Lung (tissue), 12 donors: ENCODE data around the gene KRT78. TPM values are rescaled to one million over a fixed set of nuclear protein-coding genes. Genes with fewer than 3 reads are reported as not detected.

Source experiments
- ATAC-seq: fragments of 200-7000 bp; cut with Tn5 transposase; one replicate; pipeline ENCODE4 v1.9.1; 2020; ENCODE audit warnings: moderate number of reproducible peaks; ENCODE audit not compliant: insufficient read depth, low FRiP score
- DNase-seq, 3 donors: peaks; one replicate each; pipeline ENCODE4 v3.0.0-alpha.2; 2013 to 2017
- H3K27ac ChIP-seq, 2 donors: one replicate each; pipeline ENCODE4 v1.5.1; 2013; ENCODE audit warnings: mild to moderate bottlenecking in 2 of 2, moderate library complexity in 2 of 2, control low read depth in 1 of 2, inconsistent platforms in 1 of 2, low read depth in 1 of 2, low read length in 1 of 2
- H3K27me3 ChIP-seq, 3 donors: one replicate each; pipeline ENCODE4 v1.5.1; 2013; ENCODE audit warnings: low read length in 2 of 3; ENCODE audit not compliant: control insufficient read depth in 3 of 3, insufficient read depth in 3 of 3
- H3K36me3 ChIP-seq, 4 donors: one replicate each; pipeline ENCODE4 v1.5.1; 2013; ENCODE audit warnings: low read length in 4 of 4, mild to moderate bottlenecking in 1 of 4, moderate library complexity in 1 of 4; ENCODE audit not compliant: control insufficient read depth in 4 of 4, insufficient read depth in 4 of 4
- H3K4me1 ChIP-seq, 5 donors: one replicate each; pipeline ENCODE4 v1.5.1; 2013; ENCODE audit warnings: low read length in 5 of 5, mild to moderate bottlenecking in 2 of 5, moderate library complexity in 1 of 5; ENCODE audit not compliant: control insufficient read depth in 5 of 5, insufficient read depth in 5 of 5
- H3K4me3 ChIP-seq: one replicate; pipeline ENCODE4 v1.5.1; 2013; ENCODE audit warnings: mild to moderate bottlenecking, control low read depth, moderate library complexity
- H3K9ac ChIP-seq, 2 donors: one replicate each; pipeline ENCODE4 v1.5.1; 2013; ENCODE audit warnings: low read length in 2 of 2, control low read depth in 1 of 2; ENCODE audit not compliant: insufficient read depth in 1 of 2
- H3K9me3 ChIP-seq, 4 donors: one replicate each; pipeline ENCODE4 v1.5.1; 2013; ENCODE audit warnings: low read length in 3 of 4, mild to moderate bottlenecking in 1 of 4, moderate library complexity in 1 of 4; ENCODE audit not compliant: control insufficient read depth in 4 of 4, insufficient read depth in 3 of 4
- WGBS, 2 donors: extraction: QIAGEN DNeasy Blood & Tissue Kit; methylation state at CpG; one replicate each; pipeline ENCODE4 v1.1.7; 2013; 5-methylcytosine and 5-hydroxymethylcytosine counted together
- polyA plus RNA-seq, 2 donors: library from polyadenylated mRNA; stranded (reverse); fragments of 200-250 nt; gene quantifications; one replicate each; pipeline ENCODE4 v1.2.1, GENCODE V29; 2013
- total RNA-seq, 2 donors: library from RNA; depleted of rRNA in 1 of 2; stranded (reverse); fragments of >200 nt in 1 of 2; gene quantifications; one replicate each; pipeline ENCODE4 v1.2.1, GENCODE V29; 2014 to 2021
- TF ChIP-seq, protein P1 (sequence below): IDR thresholded peaks from 2 replicates; pipeline ENCODE4 v1.5.1; 2012; ENCODE audit warnings: mild to moderate bottlenecking; ENCODE audit errors: control extremely low read depth, extremely low read depth
- donor health status: control.
- donor health status: control.
- donor health status: Bipolar disorder and iron deficiency.
- donor health status: healthy.
- donor health status: DM: yes; HTN: yes; CAD: no.

The KRT78 gene
- total and polyA plus RNA-seq, 4 donors: 0.02 to 0.65 TPM; not detected in 2

DNA sequence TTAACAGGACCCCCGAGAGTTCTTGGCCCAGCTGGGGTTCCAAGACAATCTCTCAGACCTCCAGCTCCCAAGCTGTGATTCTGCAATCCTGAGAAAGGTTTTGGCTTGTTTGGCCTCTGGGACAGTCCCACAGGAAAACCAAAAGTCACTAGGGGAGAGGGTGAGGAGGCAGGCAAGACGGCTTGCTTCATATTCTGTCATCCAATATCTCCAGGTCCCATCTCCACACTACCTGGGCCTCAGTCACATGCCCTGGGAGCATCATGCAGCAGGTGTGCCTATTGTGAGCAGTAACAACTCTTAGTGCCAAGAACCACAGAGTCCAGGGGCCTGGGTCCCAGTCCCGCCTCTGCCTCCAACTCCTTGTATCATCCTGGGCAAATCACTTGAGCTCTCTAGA, 16.3 kb downstream of the KRT78 start:
- 86 to 89% methylated on average over 3 of the region's 3 CpGs for WGBS, 2 donors
- Histone ChIP-seq H3K4me3 (no peak overlapping the region), H3K9ac (no peak overlapping the region), H3K4me1 (no peaks in the 10 kb centered on the region), H3K27me3 (peaks cover 0 to 14% (median 0%) of the 10 kb centered on the region in 3 donors), H3K27ac (no peak overlapping the region), H3K9me3 (no peaks in the 10 kb centered on the region), H3K36me3 (no peaks in the 10 kb centered on the region)
- no peak for DNase-seq
- TF ChIP-seq, protein P1, sequence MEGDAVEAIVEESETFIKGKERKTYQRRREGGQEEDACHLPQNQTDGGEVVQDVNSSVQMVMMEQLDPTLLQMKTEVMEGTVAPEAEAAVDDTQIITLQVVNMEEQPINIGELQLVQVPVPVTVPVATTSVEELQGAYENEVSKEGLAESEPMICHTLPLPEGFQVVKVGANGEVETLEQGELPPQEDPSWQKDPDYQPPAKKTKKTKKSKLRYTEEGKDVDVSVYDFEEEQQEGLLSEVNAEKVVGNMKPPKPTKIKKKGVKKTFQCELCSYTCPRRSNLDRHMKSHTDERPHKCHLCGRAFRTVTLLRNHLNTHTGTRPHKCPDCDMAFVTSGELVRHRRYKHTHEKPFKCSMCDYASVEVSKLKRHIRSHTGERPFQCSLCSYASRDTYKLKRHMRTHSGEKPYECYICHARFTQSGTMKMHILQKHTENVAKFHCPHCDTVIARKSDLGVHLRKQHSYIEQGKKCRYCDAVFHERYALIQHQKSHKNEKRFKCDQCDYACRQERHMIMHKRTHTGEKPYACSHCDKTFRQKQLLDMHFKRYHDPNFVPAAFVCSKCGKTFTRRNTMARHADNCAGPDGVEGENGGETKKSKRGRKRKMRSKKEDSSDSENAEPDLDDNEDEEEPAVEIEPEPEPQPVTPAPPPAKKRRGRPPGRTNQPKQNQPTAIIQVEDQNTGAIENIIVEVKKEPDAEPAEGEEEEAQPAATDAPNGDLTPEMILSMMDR: no peak
- no peak for ATAC-seq

DNA sequence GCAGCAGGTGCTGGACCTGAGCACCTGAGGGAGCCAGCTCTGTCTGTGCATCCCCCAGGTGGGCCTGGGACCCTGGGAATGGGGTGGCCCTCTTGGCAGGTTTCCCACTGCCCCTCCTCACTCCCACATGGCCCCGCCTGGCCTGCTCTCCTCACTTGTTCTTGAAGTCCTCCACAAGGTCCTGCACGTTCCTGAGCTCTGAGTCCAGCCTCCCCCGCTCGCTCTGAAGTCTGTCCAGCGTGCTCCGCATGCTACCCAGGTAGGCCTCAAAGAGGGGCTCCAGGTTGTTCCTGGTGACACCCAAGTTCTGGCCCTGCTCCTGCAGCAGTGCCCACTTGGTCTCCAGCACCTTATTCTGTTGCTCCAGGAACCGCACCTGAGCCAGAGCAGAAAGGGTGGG, 17.5 kb downstream of the KRT78 start:
- TF ChIP-seq, protein P1: no peak
- no peak for ATAC-seq

DNA sequence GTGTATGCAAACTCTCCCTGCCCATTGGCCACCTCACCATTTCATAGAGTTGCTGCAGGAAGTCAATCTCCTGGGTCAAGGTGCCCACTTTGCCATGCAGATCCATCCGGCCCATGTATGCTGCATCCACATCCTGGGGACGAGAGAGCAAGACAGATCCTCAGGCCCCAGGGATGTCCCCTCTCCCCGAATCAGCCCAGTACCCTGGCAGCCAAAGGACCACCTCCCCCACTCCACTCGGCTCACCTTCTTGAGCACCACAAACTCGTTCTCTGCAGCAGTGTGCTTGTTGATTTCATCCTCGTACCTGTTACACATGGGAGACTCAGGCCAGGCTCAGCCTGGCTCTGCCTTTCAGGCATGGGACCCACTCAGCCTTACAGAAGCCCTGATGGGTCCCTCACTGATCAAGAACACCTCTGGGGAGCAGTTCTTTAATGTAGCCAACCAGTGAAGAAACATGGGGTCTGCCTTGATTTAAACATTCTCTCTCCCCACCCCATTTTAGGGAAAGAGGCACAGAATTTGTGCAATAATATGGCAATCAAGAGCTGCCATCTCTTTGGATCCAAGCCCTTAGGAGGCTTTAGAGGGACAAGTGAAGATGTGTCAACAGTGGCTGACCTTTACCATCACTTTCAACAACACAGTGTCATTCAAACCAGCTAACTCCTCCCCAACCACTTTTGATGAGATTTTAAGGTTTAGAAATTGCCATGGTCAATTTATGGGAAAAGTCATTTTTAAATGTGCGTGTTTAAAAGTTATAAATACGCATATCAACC, 18.6 kb downstream of the KRT78 start:
- peaks cover 0 to 24% (median 0%) of the 10 kb centered on the region in 3 donors for H3K27me3 ChIP-seq
- DNase-seq (no peak), ATAC-seq (no peak)
- H3K9me3 ChIP-seq: peaks cover 0 to 3% (median 0%) of the 10 kb centered on the region in 4 donors
- no peak overlapping the region for H3K4me3 ChIP-seq
- peaks cover 0 to 5% (median 0%) of the 10 kb centered on the region in 5 donors for H3K4me1 ChIP-seq
- TF ChIP-seq, protein P1: no peak
- WGBS, 2 donors: 82% methylated on average over 8 of the region's 8 CpGs
- H3K9ac ChIP-seq: no peak overlapping the region
- H3K36me3 ChIP-seq: no peaks in the 10 kb centered on the region
- H3K27ac ChIP-seq: no peak overlapping the region

More for the DNA sequence above, 17.5 kb downstream of the KRT78 start:
- Histone ChIP-seq H3K9ac (no peak overlapping the region), H3K27me3 (peaks cover 0 to 15% (median 0%) of the 10 kb centered on the region in 3 donors), H3K4me3 (no peak overlapping the region), H3K4me1 (peaks cover 0 to 5% (median 0%) of the 10 kb centered on the region in 5 donors), H3K27ac (no peak overlapping the region), H3K9me3 (peaks cover 0 to 3% (median 0%) of the 10 kb centered on the region in 4 donors), H3K36me3 (no peaks in the 10 kb centered on the region)
- DNase-seq: no peak
- 86 to 91% methylated on average over 7 of the region's 7 CpGs for WGBS, 2 donors
